Measurements from ENCODE around the gene PAH.

PAH gene

DNA sequence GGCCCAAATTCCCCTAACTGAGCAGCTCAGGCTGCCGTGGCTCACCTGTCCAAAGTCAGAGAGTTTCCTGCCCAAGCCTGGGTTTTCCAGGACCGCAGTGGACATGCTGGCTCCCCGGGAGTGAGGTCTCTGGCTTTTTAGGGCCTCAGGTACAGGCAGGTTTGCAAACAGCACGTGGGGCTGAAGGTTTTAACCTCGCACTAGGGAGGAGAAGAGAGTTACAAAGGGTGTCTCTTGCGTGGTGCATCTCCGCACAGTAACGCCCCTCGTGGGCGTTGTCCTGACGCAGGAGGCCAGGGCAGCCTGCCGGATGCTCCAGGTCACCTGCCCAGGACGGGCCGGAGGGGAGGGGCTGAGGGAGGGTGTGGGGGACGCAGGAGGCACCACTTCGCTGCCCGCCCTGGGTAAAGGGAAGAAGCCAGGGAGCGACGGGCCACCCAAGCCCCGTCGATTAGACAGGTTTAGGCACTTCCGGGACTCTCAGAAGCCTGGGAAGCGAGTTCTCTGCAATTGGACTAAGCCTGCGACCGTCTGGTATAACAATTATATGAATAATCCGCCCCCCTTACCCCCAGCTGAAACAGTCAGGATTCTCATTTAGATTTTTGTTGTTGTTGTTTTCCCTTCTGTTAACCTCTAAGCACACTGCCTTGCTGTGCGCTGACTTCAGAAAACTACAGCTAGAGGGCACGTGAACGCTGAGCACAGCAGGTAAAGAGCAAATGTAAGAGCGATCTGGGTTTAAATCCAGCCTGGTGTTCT lies at the start of gene PAH:
PAH (minus strand) TSS at position 219 of the 762 bp plus-strand sequence; CDS start at position 105, 114 bp downstream.
- DNase-seq = no peak

DNA sequence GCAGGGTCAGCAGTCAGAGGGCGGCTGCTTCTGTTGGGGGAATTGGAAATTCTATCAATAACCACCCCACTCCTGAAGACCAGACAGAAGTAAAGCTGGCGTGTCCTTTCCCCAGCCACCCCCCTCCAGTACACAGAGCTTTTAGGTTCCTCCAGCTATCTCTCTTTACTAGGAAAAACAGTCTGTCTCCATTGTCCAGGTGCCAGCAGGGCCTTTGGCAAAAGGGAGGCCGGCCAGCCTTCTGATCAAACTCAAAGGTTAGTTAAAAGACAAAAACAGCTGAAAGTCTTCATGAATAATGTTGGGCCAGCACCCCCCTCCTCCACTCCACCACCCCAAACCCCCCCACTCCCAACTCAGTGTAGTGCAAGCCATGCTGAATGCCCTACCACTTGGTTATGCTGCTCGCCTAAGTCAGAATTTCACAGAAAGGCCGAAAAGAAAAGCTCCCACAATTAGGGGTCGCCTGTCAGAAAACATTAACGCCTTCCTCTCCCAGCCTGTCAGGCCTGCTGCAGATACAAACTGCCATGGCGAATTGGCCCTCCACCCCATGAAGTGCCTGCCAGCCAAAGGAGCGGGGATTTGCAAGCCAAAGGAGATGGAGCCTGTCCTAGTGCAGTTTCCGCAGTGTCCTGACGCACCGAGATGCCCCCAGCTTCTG lies 49.3 kb upstream of the PAH start:
- DNase-seq = no peak

DNA sequence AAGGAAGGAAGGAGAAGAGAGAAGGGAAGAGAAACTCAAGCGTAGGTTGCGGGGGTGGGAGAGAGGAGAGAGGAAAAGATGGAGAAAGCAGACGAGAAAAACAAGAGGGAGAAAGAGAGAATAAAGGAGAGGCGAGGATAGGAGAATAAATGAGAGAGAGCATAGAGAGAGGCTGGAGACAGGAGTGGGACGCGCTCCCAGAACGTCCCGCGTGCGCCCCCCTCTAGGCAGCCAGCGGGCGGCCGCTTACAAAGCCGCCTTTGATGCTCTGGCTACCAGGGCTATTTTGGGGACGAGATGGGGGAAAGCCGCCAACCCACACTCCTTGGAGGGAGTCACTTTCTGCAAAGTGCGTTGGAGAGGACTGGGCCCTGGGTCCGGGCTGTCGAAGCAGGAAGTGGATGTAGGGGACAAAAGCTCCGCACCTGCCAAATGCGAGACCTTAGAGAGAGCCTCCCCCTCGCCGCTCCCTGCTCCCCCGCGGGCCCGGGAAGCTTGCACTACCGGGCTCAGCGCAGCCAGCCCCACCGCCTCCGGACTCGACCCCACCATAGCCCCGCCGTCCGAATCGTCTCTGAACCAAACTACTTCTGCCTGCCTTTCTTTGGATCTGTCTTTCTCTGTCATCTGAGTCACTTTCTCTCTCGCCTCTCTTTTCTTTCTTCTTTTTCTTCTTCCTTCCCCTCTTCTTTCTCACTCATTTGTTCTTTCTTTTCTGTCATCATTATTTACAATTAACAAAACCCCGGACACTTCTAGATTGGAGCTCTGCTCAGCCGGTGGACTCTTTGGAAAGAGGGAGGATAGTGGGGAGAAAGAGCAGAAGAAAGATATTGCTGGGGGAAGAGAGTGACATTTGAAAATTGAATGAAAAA lies 48.5 kb upstream of the PAH start:
- no peak for DNase-seq

DNA sequence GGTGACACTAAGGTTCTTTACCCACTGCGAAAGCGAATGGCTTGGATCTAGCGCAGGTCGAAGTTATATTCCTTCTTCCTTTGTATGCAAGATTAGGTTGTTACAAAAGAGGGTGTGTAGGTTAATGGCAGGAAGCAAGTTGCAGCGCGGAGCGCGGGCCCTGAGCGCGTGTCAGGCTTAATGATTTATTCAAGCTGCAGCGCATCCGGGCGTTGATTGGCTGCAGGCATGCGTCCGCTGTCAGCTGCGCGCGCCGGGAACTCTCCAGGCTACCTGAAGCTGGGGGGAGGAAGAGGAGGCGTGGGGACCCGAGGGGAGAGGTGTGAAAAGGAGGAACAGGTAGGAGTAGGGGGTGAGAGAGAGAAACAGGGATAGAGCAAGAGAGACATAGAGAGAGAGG lies 47.8 kb upstream of the PAH start:
- DNase-seq = peak; percentile 43 to 76

DNA sequence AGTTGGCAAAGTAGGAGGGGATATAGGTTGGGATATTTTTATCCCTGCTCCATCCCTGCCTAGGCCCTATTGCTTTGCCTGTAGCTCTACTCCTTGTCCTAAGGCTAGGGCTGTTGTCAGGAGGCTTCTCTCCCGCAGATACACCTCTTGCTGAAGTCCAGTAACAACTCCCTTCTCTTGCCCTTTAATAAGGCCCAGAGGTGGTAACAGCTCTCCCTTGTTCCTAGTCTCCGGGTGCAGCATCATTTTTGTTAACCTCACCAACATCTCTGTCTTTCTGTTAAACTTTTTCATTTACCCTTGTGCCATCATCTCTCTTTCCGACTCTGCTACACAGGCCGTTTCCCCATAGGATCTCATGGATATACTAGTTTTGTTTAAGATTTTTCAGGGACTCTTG lies 46.8 kb upstream of the PAH start:
- DNase-seq = no peak

DNA sequence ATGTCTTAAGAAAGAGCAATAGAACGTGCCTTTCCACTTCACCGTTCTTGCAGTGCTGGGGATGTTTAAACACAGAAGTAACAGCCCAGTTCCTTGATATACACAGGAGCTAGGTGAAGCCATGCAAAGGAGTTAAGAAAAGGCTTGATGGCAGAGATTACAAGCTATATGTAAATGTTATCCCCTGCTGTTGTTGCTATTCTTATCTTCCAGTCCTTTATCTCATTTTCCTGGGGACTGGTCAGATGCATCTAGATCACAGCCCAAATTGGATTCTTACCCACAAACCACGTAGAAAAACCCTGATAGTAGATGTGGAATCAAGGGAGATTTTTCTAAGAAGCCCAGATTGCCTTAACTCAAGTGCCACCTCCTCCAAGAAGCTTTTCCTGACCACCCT lies 45.9 kb upstream of the PAH start:
- no peak for DNase-seq

DNA sequence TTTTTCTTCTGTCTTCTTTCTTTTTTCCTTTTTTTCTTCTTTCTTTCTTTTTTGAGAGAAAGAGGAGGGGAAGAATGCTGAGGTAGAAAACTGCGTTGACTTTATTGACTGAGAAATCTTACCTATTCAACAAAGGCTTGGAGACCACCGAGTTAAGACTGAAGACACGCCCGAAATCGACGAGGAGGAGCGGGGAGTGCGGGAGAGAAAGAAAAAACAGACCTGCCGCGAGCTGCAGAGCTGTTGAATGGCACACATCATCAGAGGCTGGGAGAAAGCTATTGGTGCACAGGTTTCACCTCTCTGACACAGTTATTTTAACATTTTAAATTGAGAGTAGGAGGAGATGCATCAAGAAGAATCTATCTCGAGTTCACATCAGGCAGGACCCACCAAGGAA lies 45.5 kb upstream of the PAH start:
- DNase-seq = no peak

DNA sequence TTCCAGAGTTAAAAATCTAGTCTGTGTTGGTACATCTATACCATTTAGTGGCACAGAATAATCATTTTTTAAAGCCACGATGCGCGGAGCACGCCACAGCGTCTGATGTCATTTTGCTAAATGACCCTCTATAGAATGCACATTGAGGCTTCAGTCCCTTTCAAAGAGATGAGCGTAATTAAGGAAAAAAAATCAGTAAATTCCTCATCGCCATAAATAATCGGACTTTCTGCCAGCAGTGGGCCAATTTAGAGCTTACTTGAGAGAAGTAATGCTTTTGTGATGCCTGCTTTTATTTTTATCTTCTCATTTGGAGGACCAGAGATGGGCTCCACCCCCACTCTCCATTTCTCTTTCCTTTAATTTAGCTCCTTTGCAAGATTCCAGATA lies 44.4 kb upstream of the PAH start:
- DNase-seq = peak; percentile 76 to 85

DNA sequence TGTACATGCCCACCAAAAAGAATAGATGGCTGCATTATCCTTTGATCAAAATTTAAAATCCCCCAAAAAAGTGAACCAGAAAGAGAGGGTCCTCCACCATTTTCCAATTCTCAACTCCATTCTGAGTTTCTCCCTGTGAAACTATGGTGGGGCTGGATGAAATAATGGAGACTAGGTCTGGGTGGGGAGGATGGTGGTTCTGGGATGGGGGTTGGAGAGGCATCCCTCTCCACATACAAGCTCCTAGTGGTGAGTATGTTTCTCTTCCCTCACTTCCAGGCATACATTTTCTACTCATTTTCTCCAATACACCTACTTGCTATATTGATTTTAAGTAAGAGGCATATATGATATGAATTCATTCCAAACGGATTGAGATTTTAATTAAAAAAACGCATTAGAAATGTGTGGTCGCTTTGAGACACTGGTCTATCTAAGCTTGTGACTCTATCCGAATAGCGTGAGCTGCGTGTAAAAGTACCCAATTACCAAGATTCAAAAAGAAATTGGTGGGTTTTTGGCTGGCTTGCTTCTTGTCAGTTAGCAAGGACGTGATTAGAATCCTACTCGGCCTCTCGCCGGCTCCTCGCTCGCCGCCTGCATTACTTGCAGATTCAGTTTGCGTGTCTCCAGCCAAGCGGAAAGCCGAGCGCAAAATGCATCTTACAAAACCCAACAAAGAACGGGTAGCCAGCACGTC lies 43.9 kb upstream of the PAH start:
- peak; percentile 49 to 81 for DNase-seq

DNA sequence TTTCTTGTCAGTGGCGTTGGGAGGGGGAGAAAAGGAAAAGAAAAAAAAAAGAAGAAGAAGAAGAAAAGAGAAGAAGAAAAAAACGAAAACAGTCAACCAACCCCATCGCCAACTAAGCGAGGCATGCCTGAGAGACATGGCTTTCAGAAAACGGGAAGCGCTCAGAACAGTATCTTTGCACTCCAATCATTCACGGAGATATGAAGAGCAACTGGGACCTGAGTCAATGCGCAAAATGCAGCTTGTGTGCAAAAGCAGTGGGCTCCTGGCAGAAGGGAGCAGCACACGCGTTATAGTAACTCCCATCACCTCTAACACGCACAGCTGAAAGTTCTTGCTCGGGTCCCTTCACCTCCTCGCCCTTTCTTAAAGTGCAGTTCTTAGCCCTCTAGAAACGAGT lies 42.3 kb upstream of the PAH start:
- no peak for DNase-seq

DNA sequence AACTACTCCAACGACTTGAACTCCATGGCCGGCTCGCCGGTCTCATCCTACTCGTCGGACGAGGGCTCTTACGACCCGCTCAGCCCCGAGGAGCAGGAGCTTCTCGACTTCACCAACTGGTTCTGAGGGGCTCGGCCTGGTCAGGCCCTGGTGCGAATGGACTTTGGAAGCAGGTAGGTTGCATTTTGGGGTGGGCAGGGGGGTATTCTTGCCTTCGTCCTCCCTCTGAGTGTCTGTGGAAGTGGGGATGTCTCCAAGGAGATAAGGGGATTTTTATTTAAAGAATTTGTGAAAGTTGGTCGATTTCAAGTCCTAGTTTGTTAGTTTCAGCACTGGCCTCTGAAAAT lies 41.8 kb upstream of the PAH start:
- no peak for DNase-seq

DNA sequence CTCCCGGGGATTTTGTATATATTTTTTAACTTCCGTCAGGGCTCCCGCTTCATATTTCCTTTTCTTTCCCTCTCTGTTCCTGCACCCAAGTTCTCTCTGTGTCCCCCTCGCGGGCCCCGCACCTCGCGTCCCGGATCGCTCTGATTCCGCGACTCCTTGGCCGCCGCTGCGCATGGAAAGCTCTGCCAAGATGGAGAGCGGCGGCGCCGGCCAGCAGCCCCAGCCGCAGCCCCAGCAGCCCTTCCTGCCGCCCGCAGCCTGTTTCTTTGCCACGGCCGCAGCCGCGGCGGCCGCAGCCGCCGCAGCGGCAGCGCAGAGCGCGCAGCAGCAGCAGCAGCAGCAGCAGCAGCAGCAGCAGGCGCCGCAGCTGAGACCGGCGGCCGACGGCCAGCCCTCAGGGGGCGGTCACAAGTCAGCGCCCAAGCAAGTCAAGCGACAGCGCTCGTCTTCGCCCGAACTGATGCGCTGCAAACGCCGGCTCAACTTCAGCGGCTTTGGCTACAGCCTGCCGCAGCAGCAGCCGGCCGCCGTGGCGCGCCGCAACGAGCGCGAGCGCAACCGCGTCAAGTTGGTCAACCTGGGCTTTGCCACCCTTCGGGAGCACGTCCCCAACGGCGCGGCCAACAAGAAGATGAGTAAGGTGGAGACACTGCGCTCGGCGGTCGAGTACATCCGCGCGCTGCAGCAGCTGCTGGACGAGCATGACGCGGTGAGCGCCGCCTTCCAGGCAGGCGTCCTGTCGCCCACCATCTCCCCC lies 41.2 kb upstream of the PAH start:
- DNase-seq = no peak

DNA sequence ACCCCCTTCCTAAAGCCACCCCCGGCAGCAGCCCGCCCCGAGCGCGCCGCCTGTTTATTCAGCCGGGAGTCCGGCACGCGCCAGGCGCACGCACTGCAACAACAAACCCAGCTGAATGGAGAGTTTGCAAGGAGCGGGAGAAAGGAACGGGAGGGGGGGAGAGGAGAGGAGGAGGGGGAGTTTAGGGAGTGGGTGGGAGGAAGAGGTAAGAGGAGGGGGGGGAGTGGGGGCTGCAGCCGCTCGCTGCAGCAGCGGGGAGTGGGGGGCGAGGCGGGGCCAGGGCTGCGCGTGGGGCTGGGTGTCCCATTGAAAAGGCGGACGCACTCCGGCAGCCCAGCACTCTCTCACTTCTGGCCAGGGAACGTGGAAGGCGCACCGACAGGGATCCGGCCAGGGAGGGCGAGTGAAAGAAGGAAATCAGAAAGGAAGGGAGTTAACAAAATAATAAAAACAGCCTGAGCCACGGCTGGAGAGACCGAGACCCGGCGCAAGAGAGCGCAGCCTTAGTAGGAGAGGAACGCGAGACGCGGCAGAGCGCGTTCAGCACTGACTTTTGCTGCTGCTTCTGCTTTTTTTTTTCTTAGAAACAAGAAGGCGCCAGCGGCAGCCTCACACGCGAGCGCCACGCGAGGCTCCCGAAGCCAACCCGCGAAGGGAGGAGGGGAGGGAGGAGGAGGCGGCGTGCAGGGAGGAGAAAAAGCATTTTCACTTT lies 40.5 kb upstream of the PAH start, which contains the start of gene ASCL1:
ASCL1 (plus strand) TSS at position 336 of the 712 bp plus-strand sequence. CDS start 571 bp downstream, outside the sequence.
- peak; percentile 95 for DNase-seq

DNA sequence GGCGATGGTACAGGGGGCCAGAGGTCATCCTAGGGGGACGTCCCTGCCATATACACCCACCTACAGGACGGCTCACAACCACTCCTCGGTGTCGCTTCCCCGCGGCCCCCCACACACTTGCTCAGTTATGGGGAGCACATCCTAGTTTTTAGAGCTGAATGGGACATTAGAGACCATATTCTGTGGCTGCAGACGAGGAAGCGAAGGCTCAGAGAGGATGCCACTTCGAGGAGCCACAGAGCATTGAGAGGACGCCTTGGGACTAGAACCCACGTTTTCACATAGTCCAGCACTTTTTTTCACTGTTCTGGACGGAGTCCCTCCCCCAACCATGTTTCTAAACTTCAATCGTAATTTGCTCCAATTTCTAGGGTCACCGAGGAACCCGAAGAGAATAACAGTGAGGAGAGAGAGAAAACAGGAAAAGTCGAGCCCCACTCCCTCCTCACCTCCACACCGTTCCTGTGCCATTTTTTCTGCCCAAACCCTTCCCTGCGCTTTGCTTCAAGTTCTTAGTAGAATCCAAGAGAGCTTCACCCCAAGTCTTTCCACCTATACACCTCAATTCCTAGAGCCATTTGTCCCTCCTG lies 39.8 kb upstream of the PAH start:
- DNase-seq = no peak

DNA sequence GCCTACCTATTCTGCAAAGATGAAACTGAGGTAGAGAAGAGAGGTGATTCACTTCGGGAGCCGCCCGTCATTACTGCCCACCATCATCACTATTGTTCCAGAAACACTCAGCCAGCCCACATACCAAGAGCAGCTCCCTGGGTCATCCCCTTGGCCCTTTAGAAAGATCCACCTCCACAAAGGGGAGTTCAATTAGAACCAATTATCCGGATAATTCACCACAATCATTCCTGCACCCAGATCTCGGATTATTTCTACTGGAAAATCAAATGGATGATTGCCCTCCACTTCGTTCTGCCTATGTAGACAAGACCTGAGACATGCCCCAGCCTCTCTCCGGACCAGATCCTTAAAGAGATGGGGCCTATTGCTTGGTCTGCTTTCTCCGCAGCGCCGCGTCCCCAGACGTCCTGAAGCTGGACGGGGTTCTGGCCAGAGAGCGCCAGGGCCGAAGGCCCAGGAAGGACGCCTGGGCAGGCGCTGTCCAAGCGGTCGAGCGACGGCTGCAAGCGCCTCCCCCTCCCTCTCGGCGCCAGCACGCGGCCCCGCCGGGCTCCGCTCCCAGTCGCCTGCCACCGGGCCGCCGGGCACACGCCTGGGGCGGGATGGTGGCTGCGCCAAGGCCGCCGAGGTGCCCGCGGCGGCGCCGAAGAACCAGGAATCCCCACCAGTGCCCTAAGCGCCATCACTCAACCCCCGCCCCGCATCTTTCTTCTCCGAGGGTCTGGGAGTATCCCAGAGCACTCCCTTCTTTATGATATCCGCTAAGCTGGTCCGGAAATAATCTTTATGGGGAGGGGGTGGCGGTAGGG lies 39.1 kb upstream of the PAH start:
- peak; percentile 21 to 56 for DNase-seq

DNA sequence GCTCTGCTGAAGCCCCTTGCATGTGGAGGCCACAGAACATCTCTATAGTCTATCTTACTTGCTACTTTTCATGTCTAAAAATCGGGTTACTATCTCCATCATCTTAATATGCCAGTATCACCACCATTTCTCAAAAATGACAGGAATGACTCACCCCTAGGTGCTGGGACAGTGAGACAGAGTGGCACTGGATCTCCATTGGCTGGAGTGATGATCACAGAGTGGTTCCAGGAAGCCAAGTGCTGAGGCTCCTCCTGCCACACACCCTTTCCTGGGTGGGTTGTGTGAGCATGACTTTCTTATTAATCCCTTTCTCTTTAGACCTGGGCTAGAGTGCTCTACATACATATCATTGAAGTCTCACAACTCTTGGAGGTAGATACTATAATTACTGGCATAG lies 37.1 kb upstream of the PAH start:
- peak; percentile 25 to 65 for DNase-seq

DNA sequence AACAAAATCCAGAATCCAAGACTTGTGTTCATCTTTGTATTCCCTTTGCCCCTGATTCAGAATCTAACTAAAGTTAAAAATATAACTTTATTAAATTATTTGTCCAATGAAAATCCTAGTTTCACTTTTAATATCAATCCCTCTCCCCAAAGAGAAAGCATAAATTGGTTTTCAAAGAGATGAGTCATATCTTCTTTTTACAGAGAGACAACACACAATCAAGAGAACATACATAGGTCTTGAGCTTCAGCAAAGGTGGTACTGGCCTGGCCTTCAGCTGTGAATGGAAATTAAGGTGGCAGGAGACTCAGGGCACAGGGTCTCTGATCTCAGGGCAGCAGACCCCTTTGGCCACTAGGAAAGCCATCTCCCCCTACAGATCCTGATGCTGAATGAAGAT lies 36.2 kb upstream of the PAH start:
- no peak for DNase-seq

DNA sequence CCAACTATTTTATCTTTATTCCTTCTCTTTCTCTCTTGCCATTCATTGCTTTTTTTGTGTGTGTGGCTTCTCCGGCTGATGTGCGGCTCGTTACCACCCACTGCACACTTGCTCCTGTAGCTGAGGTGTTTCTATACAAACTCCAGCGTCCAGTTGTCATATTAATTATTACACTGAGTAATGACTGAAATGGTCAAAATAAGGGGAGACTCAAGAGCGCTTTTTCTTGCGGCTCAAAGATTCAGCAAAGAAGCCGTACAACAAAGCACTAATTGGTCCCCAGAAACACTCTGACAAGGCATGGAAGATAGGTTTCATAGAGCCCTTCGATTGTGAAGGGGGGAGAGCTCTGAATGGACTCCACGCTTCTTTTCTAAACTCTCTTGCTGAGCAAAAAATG lies 34.8 kb upstream of the PAH start:
- DNase-seq = no peak

DNA sequence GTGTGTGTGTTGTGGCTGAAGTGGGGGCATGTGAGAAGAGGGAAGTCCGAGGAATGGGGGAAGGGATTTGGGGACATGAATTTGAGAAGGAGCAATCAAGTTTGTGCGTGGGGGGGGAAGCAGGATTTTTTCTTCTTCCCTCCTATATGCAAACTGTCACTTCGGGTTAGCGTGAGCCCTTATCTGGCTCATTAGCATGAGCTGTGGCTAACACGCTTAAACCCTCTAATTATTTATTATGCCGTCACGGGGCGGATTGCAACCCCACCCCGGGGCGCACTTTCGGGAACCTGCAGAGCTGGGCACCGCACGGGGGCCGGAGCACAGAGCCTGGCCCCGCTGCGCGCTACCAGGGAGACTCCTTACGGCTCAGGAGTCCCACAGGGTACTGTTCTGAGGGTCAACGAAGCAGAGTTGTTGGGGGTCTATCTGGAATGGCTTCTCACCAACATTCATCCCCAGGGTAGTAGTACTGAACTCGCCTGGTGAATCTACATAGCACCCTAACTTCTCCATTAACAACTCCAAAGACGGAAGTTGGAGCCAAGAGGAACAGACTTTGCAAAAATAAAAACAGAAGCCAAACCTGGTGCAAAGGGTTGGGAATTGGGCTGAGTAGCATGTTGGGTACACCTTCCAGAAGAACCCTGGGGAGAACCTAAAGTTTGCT lies 34.0 kb upstream of the PAH start:
- DNase-seq = peak in 1 of 2 experiments; percentile 18

Data from SHP77 (cell line).